HG02642 (cell line): ENCODE measurements around the gene SUPT5H.

Experiments used
- ATAC-seq: cut with Tn5 transposase; IDR thresholded peaks from one replicate; pipeline ENCODE4 v1.9.1; 2021; ENCODE audit warnings: mild to moderate bottlenecking; ENCODE audit not compliant: unreplicated experiment, poor library complexity

Gene SUPT5H

GRCh38 chr19:39483141-39483540 is 37.8 kb downstream of the SUPT5H start:
- no peak for ATAC-seq

GRCh38 chr19:39489756-39490155 is 44.4 kb downstream of the SUPT5H start:
- ATAC-seq, result no peak

GRCh38 chr19:39492225-39492624 is 46.8 kb downstream of the SUPT5H start:
- no peak for ATAC-seq

- ATAC-seq, result no peak
Observed at GRCh38 chr19:39492788-39493187, 47.4 kb downstream of the SUPT5H start.

GRCh38 chr19:39494661-39495060 is 49.3 kb downstream of the SUPT5H start:
- ATAC-seq, result no peak

- no peak for ATAC-seq
Observed at GRCh38 chr19:39496063-39496462, 50.7 kb downstream of the SUPT5H start.

GRCh38 chr19:39497701-39497995 is 52.3 kb downstream of the SUPT5H start:
- ATAC-seq, result no peak

GRCh38 chr19:39497996-39498797 is 52.8 kb downstream of the SUPT5H start:
- no peak for ATAC-seq

- ATAC-seq, result no peak
Observed at GRCh38 chr19:39498798-39499642, 53.6 kb downstream of the SUPT5H start, which contains the start of gene DLL3. TSS of gene DLL3 (plus strand) at chr19:39498947. CDS start at chr19:39498975, 28 bp downstream.

- ATAC-seq, result no peak
Observed at GRCh38 chr19:39499932-39500331, 54.5 kb downstream of the SUPT5H start.

- no peak for ATAC-seq
Observed at GRCh38 chr19:39500543-39500942, 55.2 kb downstream of the SUPT5H start.

- ATAC-seq, result no peak
Observed at GRCh38 chr19:39501340-39501739, 56.0 kb downstream of the SUPT5H start.

- no peak for ATAC-seq
Observed at GRCh38 chr19:39502640-39503417, 57.4 kb downstream of the SUPT5H start.

- ATAC-seq, result no peak
Observed at GRCh38 chr19:39506598-39506943, 61.2 kb downstream of the SUPT5H start.

GRCh38 chr19:39506944-39507714 is 61.7 kb downstream of the SUPT5H start:
- ATAC-seq, result peak; percentile 49

- ATAC-seq, result no peak
Observed at GRCh38 chr19:39507715-39508364, 62.5 kb downstream of the SUPT5H start.

- no peak for ATAC-seq
Observed at GRCh38 chr19:39508629-39509028, 63.2 kb downstream of the SUPT5H start.

GRCh38 chr19:39509233-39509632 is 63.9 kb downstream of the SUPT5H start:
- no peak for ATAC-seq

- ATAC-seq, result no peak
Observed at GRCh38 chr19:39512988-39513387, 67.6 kb downstream of the SUPT5H start.
